T-helper 1 cell treated with Interleukin-12 subunit alpha and Interleukin-12 subunit beta and Interleukin-4 antibody, amounts not matched to agents 30 ng/mL and 1 ng/mL, for 36 hours (primary cell): ENCODE data around the gene IRF4. TPM values are rescaled to one million over a fixed set of nuclear protein-coding genes. Genes with fewer than 3 reads are reported as not detected.

Source experiments
- intact Hi-C: fragments of 100-400 bp; cut with micrococcal nuclease; formaldehyde crosslinking; loops from one replicate; pipeline ENCODE4 v1.15.1; 2024
- total RNA-seq: library from RNA; stranded (reverse); gene quantifications from 2 replicates; pipeline ENCODE4 v1.2.3, GENCODE V29; 2022

IRF4 gene
- total RNA-seq, 1 donor from 2014 or later, result 221 TPM

DNA sequence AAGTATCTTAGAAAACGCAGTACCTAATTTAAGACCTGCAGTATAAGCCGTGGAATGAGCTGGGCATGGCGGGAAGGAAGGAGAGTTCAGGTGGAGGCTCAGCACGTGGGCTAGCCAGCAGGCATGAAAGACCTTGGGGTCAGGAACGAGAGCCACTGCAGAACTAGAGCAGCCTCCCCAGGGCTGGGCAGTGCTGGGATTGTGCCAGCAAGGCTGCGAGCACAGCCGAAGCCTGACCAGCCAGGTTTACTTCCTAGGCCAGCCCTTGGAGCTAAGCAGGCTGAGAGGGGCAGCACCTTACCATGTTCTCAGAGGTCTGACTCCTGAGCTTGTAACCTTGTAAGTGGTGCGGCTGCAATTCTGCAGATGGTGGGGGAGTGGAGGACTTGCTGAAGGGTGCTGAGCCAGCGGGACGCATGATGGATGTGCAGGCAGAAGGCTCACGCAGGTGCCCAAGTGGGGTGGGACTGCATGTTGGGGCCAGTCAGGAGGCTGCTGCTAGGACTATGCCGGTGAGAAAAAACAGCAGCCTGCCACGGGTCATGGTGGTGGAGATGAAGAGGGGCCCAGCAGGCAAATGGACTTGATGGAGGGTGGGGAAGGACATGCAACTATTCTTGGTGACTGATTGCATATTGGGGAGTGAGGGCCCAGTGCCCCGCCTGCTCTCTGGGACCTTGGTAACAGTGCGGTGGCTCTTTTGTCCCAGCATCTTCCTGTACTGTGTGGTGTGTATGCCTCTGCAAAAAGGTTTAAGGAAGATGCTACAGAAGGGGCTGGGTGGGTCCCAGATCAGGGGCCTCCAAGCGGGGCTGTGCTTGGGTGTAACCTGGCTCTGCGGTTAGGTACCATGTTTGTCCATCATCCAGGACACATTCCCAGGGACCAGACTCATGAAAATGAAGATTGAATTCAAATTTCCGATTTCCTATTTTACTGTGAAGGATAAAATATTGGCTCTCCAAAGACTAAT is 37.6 kb upstream of the IRF4 start:
- intact Hi-C loops, result no loop called here

DNA sequence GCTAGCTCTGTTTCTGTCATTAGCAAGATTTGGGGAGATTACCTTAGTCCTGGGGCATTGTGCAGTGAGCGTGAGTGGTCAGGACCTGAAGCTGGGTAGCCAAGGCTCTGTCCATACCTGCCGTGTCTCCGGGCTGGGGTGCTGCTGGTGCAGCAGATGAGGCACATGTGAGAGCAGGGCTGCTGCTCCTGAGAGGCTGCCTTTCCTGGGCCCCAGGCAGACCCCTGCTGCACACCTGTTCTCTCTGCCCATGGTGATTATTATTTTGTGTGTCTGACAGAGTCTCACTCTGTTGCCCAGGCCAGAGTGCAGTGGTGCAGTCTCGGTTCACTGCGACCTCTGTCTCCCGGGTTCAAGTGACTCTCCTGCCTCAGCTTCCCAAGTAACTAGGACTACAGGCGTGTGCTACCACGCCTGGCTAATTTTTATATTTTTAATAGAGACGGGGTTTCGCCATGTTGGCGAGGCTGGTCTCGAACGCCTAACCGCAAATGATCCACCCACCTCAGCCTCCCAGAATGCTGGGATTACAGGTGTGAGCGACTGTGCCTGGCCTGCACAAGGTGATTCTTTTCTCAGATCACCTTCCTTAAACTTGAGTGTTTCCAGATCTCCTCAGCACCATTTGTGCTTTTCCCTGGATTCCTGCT is 36.8 kb upstream of the IRF4 start:
- intact Hi-C loops, result no loop called here

DNA sequence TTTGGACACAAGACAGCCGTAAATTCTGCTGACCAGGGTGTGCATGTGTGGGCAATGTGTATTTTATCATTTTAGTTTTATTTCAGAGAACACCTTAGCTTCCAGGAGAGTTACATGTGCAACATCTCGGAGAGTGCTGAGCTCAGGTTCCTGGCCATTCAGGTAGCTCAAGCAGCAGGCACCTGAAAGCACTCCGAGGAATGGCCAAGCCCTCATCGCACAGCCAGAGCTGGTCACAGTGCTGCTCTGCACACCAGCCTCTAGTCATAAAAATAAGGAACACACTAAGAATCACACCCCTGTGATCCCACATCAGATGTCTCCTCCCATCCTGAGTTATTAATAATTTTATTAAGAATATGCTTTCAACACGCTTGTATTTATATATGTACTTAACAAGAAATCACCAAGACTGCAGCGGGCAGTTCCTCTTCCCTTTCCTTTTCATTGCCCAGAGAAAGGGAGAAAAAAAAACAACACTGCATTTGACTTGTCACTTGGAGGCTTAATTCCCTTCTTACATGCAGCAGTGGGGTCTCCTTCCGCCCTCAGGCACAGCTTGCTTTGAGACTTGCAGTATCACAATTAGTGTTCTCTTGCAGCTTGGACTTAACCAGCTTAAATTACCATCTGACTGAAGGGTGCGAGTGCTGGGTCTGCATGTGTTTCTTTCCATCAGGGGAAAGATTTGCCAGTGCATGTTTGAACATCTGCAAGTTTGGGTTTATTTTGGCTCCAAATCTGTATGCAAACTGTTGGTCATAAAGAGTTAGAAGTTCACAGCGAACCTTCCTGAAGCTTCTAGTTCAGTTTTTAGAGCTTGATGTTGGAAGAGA is 36.0 kb upstream of the IRF4 start:
- intact Hi-C loops, result no loop called here

DNA sequence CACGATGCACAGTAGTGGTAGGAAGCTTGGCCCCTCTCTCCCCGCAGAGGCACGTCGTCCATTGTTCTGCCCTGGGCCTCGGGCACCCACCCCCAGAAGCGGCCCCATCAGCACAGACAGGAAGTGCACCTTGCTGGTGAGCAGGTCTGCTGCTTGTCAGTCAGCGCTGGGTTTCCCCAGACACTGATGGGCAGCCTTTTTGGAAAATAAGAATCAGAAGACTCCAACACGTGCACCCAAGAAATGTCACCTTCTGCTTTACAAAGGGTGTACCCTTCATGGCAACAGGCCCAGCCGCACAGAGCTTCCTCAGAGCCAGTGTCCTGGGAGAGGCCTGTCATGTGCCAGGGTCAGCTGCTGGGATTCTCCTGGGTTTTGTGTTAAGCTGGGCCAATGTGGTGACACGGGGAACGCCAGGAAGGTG is 34.7 kb upstream of the IRF4 start:
- intact Hi-C loops, result no loop called here

GRCh38 chr6:357261-357790 is 34.2 kb upstream of the IRF4 start:
- intact Hi-C loops, result no loop called here

DNA sequence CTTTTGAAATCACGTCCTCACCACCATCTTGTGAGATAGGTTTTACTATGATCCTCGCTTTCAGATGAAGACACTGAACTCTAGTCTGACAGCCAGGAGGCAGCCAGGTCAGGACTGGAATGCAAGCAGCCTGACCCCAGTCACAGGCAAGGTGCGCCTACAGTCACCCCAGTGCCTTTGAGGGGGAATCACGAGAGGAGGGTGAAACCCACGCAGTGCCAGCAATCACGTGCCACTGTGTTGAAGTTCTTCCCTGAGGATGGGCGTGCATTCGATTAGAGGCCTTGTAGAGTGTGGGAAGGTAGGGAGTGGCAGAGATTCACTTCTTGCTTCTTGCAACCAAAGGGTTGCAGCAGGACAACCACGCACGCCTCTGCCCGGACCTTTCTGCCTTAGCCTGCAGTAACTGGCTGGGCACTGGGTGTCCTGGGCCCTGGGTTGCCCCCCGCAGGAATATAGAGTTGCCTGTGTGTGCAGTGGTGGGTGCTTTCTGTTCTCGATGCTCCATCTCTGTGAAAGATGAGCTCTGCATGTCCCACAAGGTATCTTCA is 33.7 kb upstream of the IRF4 start:
- intact Hi-C loops, result no loop called here

DNA sequence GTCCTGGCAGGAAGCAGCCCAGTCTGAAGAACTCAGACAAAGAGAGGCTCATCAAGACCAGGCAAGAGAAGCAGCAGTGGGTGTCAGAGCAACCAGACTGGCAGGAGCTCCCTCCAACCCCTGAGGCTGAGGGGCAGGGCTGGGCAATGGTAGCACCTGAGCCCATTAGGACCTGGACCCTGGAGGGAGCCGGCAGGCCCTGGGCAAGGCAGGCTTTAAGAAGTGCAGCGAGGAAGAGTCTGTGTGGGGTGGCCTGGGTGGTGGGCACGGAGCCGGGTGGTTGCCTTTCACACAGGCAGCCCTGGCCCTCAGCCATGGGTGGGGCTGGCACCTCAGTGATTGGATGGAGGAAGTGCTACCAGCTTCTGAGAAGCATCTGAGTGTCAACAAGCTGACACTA is 33.1 kb upstream of the IRF4 start:
- intact Hi-C loops, result no loop called here

DNA sequence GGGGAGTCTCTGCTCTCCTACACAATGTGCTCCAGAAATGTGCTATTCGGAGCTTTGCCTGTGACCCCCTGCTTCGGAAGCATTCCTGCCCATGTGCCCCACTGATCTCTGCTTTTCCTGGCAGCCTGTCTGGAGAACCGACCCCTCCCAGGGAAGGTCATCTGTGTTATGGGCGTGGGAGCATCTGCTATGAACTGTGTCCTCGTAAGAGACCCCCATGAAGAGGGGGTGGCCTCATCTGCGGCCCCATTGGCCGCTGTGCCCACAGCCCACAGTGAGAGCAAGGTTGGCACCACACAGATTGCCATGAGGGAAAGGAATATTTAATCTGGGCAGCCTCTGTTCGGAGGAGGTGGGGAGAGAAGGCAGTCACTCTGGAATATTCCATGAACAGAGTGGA is 32.7 kb upstream of the IRF4 start:
- intact Hi-C loops, result no loop called here

- intact Hi-C loops, result no loop called here
These were observed 32.1 kb upstream of the IRF4 start for GRCh38 chr6:359261-360035.

DNA sequence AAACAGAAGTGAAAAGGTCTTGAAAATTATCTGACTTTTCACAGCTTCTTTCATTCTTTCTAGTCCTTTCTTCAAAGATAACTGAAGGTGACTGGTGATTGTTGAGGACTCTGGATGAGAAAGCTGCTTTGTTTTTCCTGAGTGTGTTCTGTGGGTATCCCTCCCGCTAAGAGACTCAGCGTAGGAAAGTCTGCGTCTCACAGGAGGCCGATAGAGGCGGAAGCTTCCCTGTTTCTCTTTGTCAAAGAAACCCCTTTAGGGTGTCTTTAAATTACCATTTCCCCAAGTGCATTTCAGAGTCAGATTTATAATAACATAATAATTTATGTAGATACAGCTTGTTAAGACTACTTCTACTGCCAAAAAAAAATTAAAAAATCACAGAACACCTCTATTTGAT is 31.2 kb upstream of the IRF4 start:
- intact Hi-C loops, result no loop called here

DNA sequence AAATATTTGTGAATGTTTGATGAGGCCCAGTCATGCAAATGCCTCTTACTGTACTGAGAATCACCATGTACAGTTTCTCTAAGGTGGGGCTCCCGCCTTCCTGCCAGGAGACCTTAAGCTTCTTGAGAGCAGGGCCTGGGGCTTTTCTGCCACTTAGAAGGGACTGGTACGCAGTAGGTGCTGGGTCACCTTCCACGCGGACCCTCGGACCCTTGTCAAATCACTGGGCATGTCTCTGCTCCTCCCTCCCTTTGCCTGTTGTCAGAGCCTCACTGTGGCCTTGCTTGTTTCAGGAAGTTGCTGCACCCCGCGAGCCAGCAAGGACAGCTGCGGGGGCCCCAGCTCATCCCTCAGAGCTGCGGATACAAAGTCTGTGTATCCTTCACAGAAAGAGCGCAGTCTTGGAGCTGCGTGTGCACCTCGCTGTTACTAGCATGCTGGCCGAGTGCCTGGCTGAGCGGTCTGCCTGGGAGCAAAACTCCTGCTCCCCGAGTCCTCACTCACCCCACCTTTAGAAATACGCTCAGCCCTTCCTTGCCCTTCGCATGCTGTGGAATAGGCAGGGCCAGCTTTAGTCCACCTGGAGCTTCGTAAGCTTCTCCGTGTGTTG is 30.7 kb upstream of the IRF4 start:
- intact Hi-C loops, result no loop called here

DNA sequence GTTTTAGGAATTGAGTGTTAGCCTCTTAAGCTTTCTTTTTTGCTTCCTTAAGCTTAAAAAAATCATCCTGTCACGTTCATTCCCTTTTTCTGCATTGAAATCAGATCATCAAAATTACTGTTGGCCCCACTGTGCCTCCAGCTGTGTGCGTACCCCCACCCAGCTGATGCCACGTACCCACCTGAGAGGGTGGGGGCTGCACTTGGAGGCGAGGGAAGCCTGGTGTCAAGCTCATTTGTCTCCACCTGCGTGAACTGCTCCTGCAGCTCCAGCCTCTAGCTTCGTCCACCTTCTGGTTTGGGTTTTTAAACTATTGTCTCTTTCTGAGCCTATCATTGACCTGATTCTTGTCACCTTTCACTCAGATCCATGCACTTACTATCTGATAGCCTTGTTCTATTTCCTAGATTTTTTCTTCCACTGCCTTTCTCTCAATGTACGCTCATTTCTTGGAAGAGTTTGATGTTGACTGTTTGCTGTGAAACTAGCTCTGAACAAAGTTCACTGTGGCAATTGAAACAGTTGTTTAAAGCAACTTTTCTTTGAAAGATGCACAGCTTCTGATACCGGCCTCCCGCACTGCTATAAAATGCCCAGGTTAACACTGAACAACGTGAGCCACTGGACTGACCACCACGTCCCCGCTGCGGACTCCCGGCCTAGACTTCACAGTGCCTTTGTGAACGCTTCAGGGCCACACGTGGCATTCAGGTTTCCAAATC is 30.0 kb upstream of the IRF4 start:
- intact Hi-C loops, result no loop called here

GRCh38 chr6:362231-362923 is 29.2 kb upstream of the IRF4 start:
- intact Hi-C loops, result no loop called here

GRCh38 chr6:362924-363249 is 28.7 kb upstream of the IRF4 start:
- intact Hi-C loops, result no loop called here

GRCh38 chr6:363291-363690 is 28.3 kb upstream of the IRF4 start:
- intact Hi-C loops, result no loop called here

DNA sequence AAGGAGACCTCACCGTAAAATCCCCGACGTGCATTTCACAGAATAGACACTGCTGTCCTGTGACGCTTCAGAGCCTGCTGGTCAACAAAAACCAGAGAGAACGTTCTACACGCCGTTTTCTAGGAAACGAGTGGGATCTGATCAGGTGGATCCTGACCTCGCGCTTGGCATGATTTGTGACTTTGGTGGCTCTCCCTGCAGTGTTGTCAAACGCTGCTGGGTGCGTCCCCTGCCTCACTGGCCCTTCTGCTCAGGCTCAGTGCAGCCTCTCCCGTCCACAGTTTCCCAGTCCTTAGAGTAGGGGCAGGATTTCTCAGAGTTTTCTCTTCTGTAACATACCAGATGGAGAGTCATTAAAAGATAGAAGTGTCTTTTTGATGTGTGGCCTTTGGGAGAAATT is 27.6 kb upstream of the IRF4 start:
- intact Hi-C loops, result no loop called here

DNA sequence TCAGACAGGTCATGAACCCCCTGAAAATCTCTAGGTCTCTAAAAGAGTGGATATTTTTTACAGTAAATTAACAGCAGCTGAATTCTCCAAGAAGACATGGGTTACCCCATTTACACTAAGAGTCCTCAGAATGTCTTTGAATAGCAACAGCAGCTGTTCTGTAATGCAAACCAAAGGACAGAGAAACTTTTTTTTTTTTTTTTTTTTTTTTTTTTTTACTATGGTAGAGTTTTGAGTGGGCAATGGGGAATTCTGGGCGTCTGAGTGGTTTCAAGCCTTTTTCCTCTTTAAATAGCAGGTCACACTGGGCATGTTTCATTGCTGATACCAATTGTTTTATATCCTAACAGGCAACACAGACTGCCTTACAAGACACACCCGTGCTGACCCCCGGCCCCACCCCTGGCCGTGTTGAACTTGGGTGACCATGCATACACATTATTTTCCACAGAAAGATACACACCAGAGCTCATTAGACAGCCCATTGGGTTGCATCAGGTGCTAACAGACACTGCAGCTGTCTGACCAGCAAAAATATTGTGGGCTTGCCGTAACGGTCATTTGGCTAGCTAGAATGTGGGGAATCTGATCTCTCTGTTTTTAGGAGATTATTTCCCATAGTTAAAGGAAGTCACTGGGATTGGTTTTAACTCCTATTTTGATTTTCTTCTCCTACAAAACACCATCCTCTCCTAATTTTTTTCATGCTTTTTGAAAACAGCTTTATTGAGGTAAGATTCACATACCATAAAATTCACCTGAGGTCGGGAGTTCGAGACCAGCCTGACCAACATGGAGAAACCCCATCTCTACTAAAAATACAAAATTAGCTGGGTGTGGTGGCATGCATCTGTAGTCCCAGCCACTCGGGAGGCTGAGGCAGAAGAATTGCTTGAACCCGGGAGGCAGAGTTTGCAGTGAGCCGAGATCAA is 26.7 kb upstream of the IRF4 start:
- intact Hi-C loops, result no loop called here

DNA sequence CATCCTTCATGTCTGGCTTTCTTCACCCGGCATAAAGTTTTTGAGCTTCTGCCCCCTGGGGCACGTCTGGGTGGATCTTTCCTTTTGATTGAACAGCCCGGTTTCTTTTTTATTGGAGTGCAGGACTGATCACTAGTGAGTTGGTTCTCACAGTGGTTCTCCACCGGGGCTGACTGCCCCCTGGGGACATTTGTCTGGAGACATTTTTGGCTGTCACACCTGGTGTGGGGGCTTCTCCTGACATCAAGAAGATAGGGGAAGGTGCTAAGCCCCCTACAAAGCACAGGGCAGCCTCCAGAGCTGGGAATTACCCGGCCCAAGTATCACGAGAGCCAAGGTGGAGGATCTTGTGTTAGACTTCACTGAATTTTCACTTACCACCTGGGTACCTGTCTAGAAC is 25.7 kb upstream of the IRF4 start:
- intact Hi-C loops, result no loop called here
